IMR-90 (cell line): ENCODE data around the gene FATE1. TPM values are rescaled to one million over a fixed set of nuclear protein-coding genes. Genes with fewer than 3 reads are reported as not detected.

Experiments used
- ATAC-seq: fragments of 200-7000 bp; cut with Tn5 transposase; 2 replicates; pipeline ENCODE4 v1.9.1; 2020; ENCODE audit warnings: low read depth, mild to moderate bottlenecking, moderate library complexity
- BruUV-seq: library from RNA; stranded (reverse); fragments of 400-500 nt; replicated peaks from 2 replicates; lab custom pipeline; 2021; lab: Mats Ljungman, UMichigan
- CTCF ChIA-PET: fragments of 300-600 bp; formaldehyde crosslinking; extraction: SDS; loops from one replicate; lab custom pipeline; 2021; ENCODE audit warnings: antibody characterized with exemption; lab: Yijun Ruan, JAX
- POLR2A ChIA-PET: fragments of 300-600 bp; sonication (Branson Sonifier 250); formaldehyde crosslinking; loops from one replicate; lab custom pipeline; 2022; ENCODE audit warnings: antibody characterized with exemption; ENCODE audit not compliant: unreplicated experiment; lab: Charles Lee
- DNase-seq: peaks from one replicate; pipeline ENCODE4 v3.0.0; 2013
- H2AFZ ChIP-seq: replicated peaks from 2 replicates; pipeline ENCODE3; 2013; ENCODE audit warnings: low read length, mild to moderate bottlenecking; ENCODE audit not compliant: poor library complexity
- H2AK5ac ChIP-seq: 2 replicates; pipeline ENCODE4 v1.6.1; 2013; ENCODE audit warnings: low read depth, low read length, inconsistent platforms
- H2AK9ac ChIP-seq: replicated peaks from 2 replicates; pipeline ENCODE3; 2013; ENCODE audit warnings: mild to moderate bottlenecking, low read depth, low read length, moderate library complexity; ENCODE audit not compliant: poor library complexity
- H2BK120ac ChIP-seq: 2 replicates; pipeline ENCODE4 v1.6.1; 2013; ENCODE audit warnings: low read depth, low read length, inconsistent platforms
- H2BK15ac ChIP-seq: 3 replicates; pipeline ENCODE4 v1.6.1; 2013; ENCODE audit warnings: low read depth, low read length, inconsistent platforms
- H2BK20ac ChIP-seq: 2 replicates; pipeline ENCODE4 v1.6.1; 2013; ENCODE audit warnings: low read depth, mild to moderate bottlenecking, inconsistent platforms, low read length, moderate library complexity
- H2BK5ac ChIP-seq: 2 replicates; pipeline ENCODE4 v1.6.1; 2013; ENCODE audit warnings: mild to moderate bottlenecking, low read depth, low read length, inconsistent platforms; ENCODE audit not compliant: poor library complexity, severe bottlenecking
- H3K14ac ChIP-seq: replicated peaks from 2 replicates; pipeline ENCODE4 v1.6.1; 2013; ENCODE audit warnings: low read depth, low read length, inconsistent platforms
- H3K18ac ChIP-seq: 2 replicates; pipeline ENCODE4 v1.6.1; 2013; ENCODE audit warnings: low read depth, low read length, control low read depth
- H3K23ac ChIP-seq: 2 replicates; pipeline ENCODE4 v1.6.1; 2013; ENCODE audit warnings: low read depth, low read length, inconsistent platforms
- H3K27ac ChIP-seq: 2 replicates; pipeline ENCODE4 v1.5.1; 2013; ENCODE audit warnings: mild to moderate bottlenecking, control low read depth, low read length; ENCODE audit not compliant: insufficient read depth
- H3K27me3 ChIP-seq: 2 replicates; pipeline ENCODE4 v1.6.1; 2013; ENCODE audit warnings: low read length; ENCODE audit not compliant: control insufficient read depth, insufficient read depth
- H3K36me3 ChIP-seq: 2 replicates; pipeline ENCODE4 v1.6.1; 2013; ENCODE audit warnings: low read length, mixed read lengths; ENCODE audit not compliant: control insufficient read depth, insufficient read depth
- H3K4ac ChIP-seq: 2 replicates; pipeline ENCODE4 v1.6.1; 2013; ENCODE audit warnings: low read depth, low read length, inconsistent platforms
- H3K4me1 ChIP-seq: 2 replicates; pipeline ENCODE4 v1.6.1; 2013; ENCODE audit warnings: low read length, mixed read lengths; ENCODE audit not compliant: control insufficient read depth, insufficient read depth
- H3K4me2 ChIP-seq: 2 replicates; pipeline ENCODE4 v1.6.1; 2013; ENCODE audit warnings: low read depth, mild to moderate bottlenecking, control low read depth, low read length, moderate library complexity
- H3K4me3 ChIP-seq: 2 replicates; pipeline ENCODE4 v1.5.1; 2013; ENCODE audit warnings: low read depth, mild to moderate bottlenecking, control low read depth, low read length, moderate library complexity; ENCODE audit not compliant: insufficient read depth
- H3K56ac ChIP-seq: 2 replicates; pipeline ENCODE4 v1.6.1; 2013; ENCODE audit warnings: low read length, inconsistent platforms; ENCODE audit not compliant: insufficient read depth; ENCODE audit errors: extremely low read depth
- H3K79me1 ChIP-seq, 2 experiments: 2 replicates each; pipeline ENCODE4 v1.6.1; 2013; ENCODE audit warnings: low read length in 2 of 2, inconsistent platforms in 1 of 2, low read depth in 1 of 2
- H3K9ac ChIP-seq: 2 replicates; pipeline ENCODE4 v1.6.1; 2013; ENCODE audit warnings: low read depth, low read length, control low read depth
- H3K9me1 ChIP-seq: 2 replicates; pipeline ENCODE4 v1.6.1; 2013; ENCODE audit warnings: low read length, inconsistent platforms; ENCODE audit not compliant: insufficient read depth
- H3K9me3 ChIP-seq: 2 replicates; pipeline ENCODE4 v1.6.1; 2013; ENCODE audit warnings: low read length; ENCODE audit not compliant: control insufficient read depth, insufficient read depth
- H4K20me1 ChIP-seq: 2 replicates; pipeline ENCODE4 v1.6.1; 2013; ENCODE audit warnings: low read length, inconsistent platforms; ENCODE audit not compliant: insufficient read depth
- H4K5ac ChIP-seq: 2 replicates; pipeline ENCODE4 v1.6.1; 2013; ENCODE audit warnings: mild to moderate bottlenecking, low read depth, low read length, control low read depth
- H4K8ac ChIP-seq, 2 experiments: 2 replicates each; pipeline ENCODE4 v1.6.1; 2013; ENCODE audit warnings: low read depth in 2 of 2, low read length in 2 of 2, control low read depth in 1 of 2, inconsistent platforms in 1 of 2
- H4K91ac ChIP-seq: 2 replicates; pipeline ENCODE4 v1.6.1; 2013; ENCODE audit warnings: low read depth, low read length, inconsistent platforms; ENCODE audit not compliant: insufficient read depth
- BHLHE40 ChIP-seq: fragments of 150-350 bp; IDR thresholded peaks from 2 replicates; pipeline ENCODE4 v1.6.1; 2016; ENCODE audit warnings: mild to moderate bottlenecking, low read depth, low read length
- ELK1 ChIP-seq: fragments of 150-350 bp; IDR thresholded peaks from 2 replicates; pipeline ENCODE4 v1.6.1; 2016; ENCODE audit warnings: low read depth, mild to moderate bottlenecking, low read length, moderate library complexity, borderline replicate concordance
- MAZ ChIP-seq: IDR thresholded peaks from 2 replicates; pipeline ENCODE4 v1.6.1; 2012; ENCODE audit warnings: low read depth, mild to moderate bottlenecking, low read length, improper control_type of control experiment, moderate library complexity, borderline replicate concordance
- WGBS, 2 experiments: methylation state at CpG; one replicate each; pipeline versions ENCODE4 v1.1.5 to v1.1.7; 2013; ENCODE audit warnings: missing lambda C conversion rate in 2 of 2; ENCODE audit not compliant: insufficient read length in 1 of 2; ENCODE audit errors: extremely low coverage in 2 of 2; 5-methylcytosine and 5-hydroxymethylcytosine counted together
- dilution Hi-C: fragments of 300-500 bp; cut with HindIII; formaldehyde crosslinking; loops from one replicate; pipeline ENCODE4 v1.14.3; 2018; ENCODE audit warnings: low sequenced_read_pairs; ENCODE audit not compliant: unreplicated experiment
- in situ Hi-C: fragments of 300-500 bp; cut with MboI; formaldehyde crosslinking; loops from 3 replicates; pipeline ENCODE4 v1.14.3; 2019; ENCODE audit warnings: low sequenced_read_pairs, inconsistent platforms, mixed read lengths
- intact Hi-C: fragments of 100-400 bp; cut with micrococcal nuclease; formaldehyde crosslinking; loops from 2 replicates; pipeline ENCODE4 v1.10.0; 2022
- polyA plus RNA-seq, 3 experiments: library from polyadenylated mRNA; depleted of rRNA; stranded (reverse); fragments of >200 nt; gene quantifications; 2 replicates each; pipeline ENCODE4 v1.2.3, GENCODE V29; 2012; ENCODE audit warnings: low replicate concordance in 1 of 3
- total RNA-seq: library from RNA; depleted of rRNA; stranded (reverse); fragments of >200 nt; gene quantifications from 2 replicates; pipeline ENCODE4 v1.2.3, GENCODE V29; 2012

The FATE1 gene
- total and polyA plus RNA-seq, 2 of the 4 experiments (the other 2 are of a cell fraction): not detected

DNA sequence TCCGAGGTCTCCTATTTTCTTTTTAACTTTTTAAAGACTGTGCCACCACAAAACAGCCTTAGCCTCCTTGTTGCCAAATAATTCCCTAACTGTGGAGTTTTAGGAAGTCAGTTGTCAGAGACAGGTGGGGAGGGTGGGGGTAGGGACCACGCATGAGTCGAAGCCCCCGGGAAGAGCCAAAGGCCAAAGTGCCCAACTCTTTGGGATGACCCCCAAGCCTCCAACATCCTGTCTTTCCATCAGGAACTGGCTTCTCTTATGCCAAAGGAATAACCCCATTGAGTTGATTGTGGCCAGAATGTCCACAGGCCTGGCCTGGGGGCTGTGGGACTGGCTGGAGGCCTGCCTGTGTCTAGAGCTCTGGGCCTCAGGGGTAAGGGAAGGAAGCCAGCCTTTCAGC is 14.8 kb upstream of the FATE1 start:
- no peak overlapping the region for H2AFZ ChIP-seq
- H3K18ac ChIP-seq: no peak overlapping the region
- no peak overlapping the region for H4K8ac ChIP-seq
- no peak overlapping the region for H3K9ac ChIP-seq
- CTCF ChIA-PET: no interaction called here
- intact Hi-C loops (no loop called here), dilution Hi-C loops (no loop called here), in situ Hi-C loops (no loop called here)
- no peak overlapping the region for H3K23ac ChIP-seq
- BruUV-seq: no TSS peak
- DNase-seq (no peak), ATAC-seq (no peak)
- no peak overlapping the region for H3K4ac ChIP-seq
- no peak overlapping the region for H3K56ac ChIP-seq
- no peak overlapping the region for H2BK15ac ChIP-seq
- no peak overlapping the region for H2BK5ac ChIP-seq
- no CpG with 5 or more reads among the region's 4 CpGs for WGBS, 2 experiments
- H3K9me1 ChIP-seq: no peaks in the 10 kb centered on the region
- POLR2A ChIA-PET: no interaction called here
- H3K36me3 ChIP-seq: no peaks in the 10 kb centered on the region
- H2BK120ac ChIP-seq: no peak overlapping the region
- H4K20me1 ChIP-seq: no peaks in the 10 kb centered on the region
- no peak overlapping the region for H3K27ac ChIP-seq
- no peak overlapping the region for H3K4me2 ChIP-seq
- TF ChIP-seq MAZ (no peak), BHLHE40 (no peak), ELK1 (no peak)
- no peak overlapping the region for H2AK5ac ChIP-seq
- H3K9me3 ChIP-seq: peaks cover 5% of the 10 kb centered on the region; the same call in 1 of the 2 replicates
- no peaks in the 10 kb centered on the region for H3K79me1 ChIP-seq
- no peak overlapping the region for H4K91ac ChIP-seq
- H3K14ac ChIP-seq: no peak overlapping the region
- no peak overlapping the region for H4K5ac ChIP-seq
- no peaks in the 10 kb centered on the region for H3K4me1 ChIP-seq
- H3K27me3 ChIP-seq: no peaks in the 10 kb centered on the region
- H2AK9ac ChIP-seq: no peak overlapping the region
- H3K4me3 ChIP-seq: no peak overlapping the region
- H2BK20ac ChIP-seq: no peak overlapping the region
